ENCODE measurements around the gene SPOCK1. TPM values are rescaled to one million over a fixed set of nuclear protein-coding genes. Genes with fewer than 3 reads are reported as not detected.

The SPOCK1 gene
- total and polyA plus RNA-seq, 4 experiments from 2014 or later, result not detected

GRCh38 chr5:137370096-137371071 lies 128.7 kb downstream of the SPOCK1 start:
- Mint-ChIP-seq H3K4me3 (no peak overlapping the region), H3K36me3 (no peaks in the 10 kb centered on the region), H3K27ac (no peak overlapping the region), H3K27me3 (peaks cover 1 to 7% of the 10 kb centered on the region in 2 donors), H3K4me1 (no peaks in the 10 kb centered on the region), H3K9me3 (no peaks in the 10 kb centered on the region)
- Histone ChIP-seq H3K4me3 (ENCODE audit: low read length in 2 of 2) (no peak overlapping the region), H3K4me1 (ENCODE audit: insufficient read depth, low read length) (no peaks in the 10 kb centered on the region), H3K27me3 (ENCODE audit: insufficient read depth, low read length) (no peaks in the 10 kb centered on the region), H3K9me3 (ENCODE audit: control insufficient read depth in 1 of 2, low read length in 2 of 2) (no peaks in the 10 kb centered on the region), H3K36me3 (ENCODE audit: insufficient read depth, low read length) (no peaks in the 10 kb centered on the region), H3K27ac (ENCODE audit: low read depth, low read length) (no peak overlapping the region)
- no peak for DNase-seq
- CTCF ChIA-PET (ENCODE audit: partially characterized antibody), result no interaction called here
- intact Hi-C loops (cut with micrococcal nuclease), result no loop called here
- POLR2A ChIA-PET (ENCODE audit: partially characterized antibody), result no interaction called here

GRCh38 chr5:137368651-137369050 lies 130.5 kb downstream of the SPOCK1 start:
- no peak overlapping the region for H3K4me3 ChIP-seq (ENCODE audit: low read length in 2 of 2)
- Mint-ChIP-seq H3K27ac (no peak overlapping the region), H3K4me3 (no peak overlapping the region), H3K4me1 (no peaks in the 10 kb centered on the region), H3K9me3 (no peaks in the 10 kb centered on the region), H3K36me3 (no peaks in the 10 kb centered on the region), H3K27me3 (peaks cover 1 to 6% of the 10 kb centered on the region in 2 donors)
- no peak for DNase-seq
- H3K9me3 ChIP-seq (ENCODE audit: control insufficient read depth in 1 of 2, low read length in 2 of 2), result no peaks in the 10 kb centered on the region
- POLR2A ChIA-PET (ENCODE audit: partially characterized antibody), result no interaction called here
- intact Hi-C loops (cut with micrococcal nuclease), result no loop called here
- CTCF ChIA-PET (ENCODE audit: partially characterized antibody), result no interaction called here
- H3K27me3 ChIP-seq (ENCODE audit: insufficient read depth, low read length), result no peaks in the 10 kb centered on the region
- no peak overlapping the region for H3K27ac ChIP-seq (ENCODE audit: low read depth, low read length)
- H3K36me3 ChIP-seq (ENCODE audit: insufficient read depth, low read length), result no peaks in the 10 kb centered on the region
- no peaks in the 10 kb centered on the region for H3K4me1 ChIP-seq (ENCODE audit: insufficient read depth, low read length)

- no peak overlapping the region for H3K27ac Mint-ChIP-seq
- no peaks in the 10 kb centered on the region for H3K4me1 Mint-ChIP-seq
- no peaks in the 10 kb centered on the region for H3K9me3 ChIP-seq (ENCODE audit: control insufficient read depth in 1 of 2, low read length in 2 of 2)
- H3K9me3 Mint-ChIP-seq, result no peaks in the 10 kb centered on the region
- CTCF ChIA-PET (ENCODE audit: partially characterized antibody), result interaction anchor here (1.5 kb wide), 1 partner anchor 9 kb away, joined by 3 read pairs; no protein-coding TSS in a partner anchor
- DNase-seq, result no peak
- no peak overlapping the region for H3K4me3 ChIP-seq (ENCODE audit: low read length in 2 of 2)
- H3K27ac ChIP-seq (ENCODE audit: low read depth, low read length), result no peak overlapping the region
- POLR2A ChIA-PET (ENCODE audit: partially characterized antibody), result no interaction called here
- intact Hi-C loops (cut with micrococcal nuclease), result no loop called here
- H3K27me3 ChIP-seq (ENCODE audit: insufficient read depth, low read length), result no peaks in the 10 kb centered on the region
- H3K36me3 Mint-ChIP-seq, result no peaks in the 10 kb centered on the region
- no peaks in the 10 kb centered on the region for H3K4me1 ChIP-seq (ENCODE audit: insufficient read depth, low read length)
- H3K4me3 Mint-ChIP-seq, result no peak overlapping the region
- peaks cover 1 to 3% of the 10 kb centered on the region in 2 donors for H3K27me3 Mint-ChIP-seq
- H3K36me3 ChIP-seq (ENCODE audit: insufficient read depth, low read length), result no peaks in the 10 kb centered on the region
These were observed 131.2 kb downstream of the SPOCK1 start for GRCh38 chr5:137367951-137368350.

GRCh38 chr5:137366526-137366925 lies 132.6 kb downstream of the SPOCK1 start:
- POLR2A ChIA-PET (ENCODE audit: partially characterized antibody), result no interaction called here
- no peak for DNase-seq
- no peaks in the 10 kb centered on the region for H3K4me1 Mint-ChIP-seq
- no peaks in the 10 kb centered on the region for H3K27me3 ChIP-seq (ENCODE audit: insufficient read depth, low read length)
- H3K36me3 ChIP-seq (ENCODE audit: insufficient read depth, low read length), result no peaks in the 10 kb centered on the region
- no peak overlapping the region for H3K27ac Mint-ChIP-seq
- no peaks in the 10 kb centered on the region for H3K9me3 Mint-ChIP-seq
- no peaks in the 10 kb centered on the region for H3K36me3 Mint-ChIP-seq
- intact Hi-C loops (cut with micrococcal nuclease), result no loop called here
- H3K9me3 ChIP-seq (ENCODE audit: control insufficient read depth in 1 of 2, low read length in 2 of 2), result no peaks in the 10 kb centered on the region
- peaks cover 1 to 5% of the 10 kb centered on the region in 2 donors for H3K27me3 Mint-ChIP-seq
- CTCF ChIA-PET (ENCODE audit: partially characterized antibody), result interaction anchor here (1.5 kb wide), 1 partner anchor 10 kb away, joined by 3 read pairs; no protein-coding TSS in a partner anchor
- H3K4me1 ChIP-seq (ENCODE audit: insufficient read depth, low read length), result no peaks in the 10 kb centered on the region
- H3K4me3 Mint-ChIP-seq, result no peak overlapping the region
- no peak overlapping the region for H3K27ac ChIP-seq (ENCODE audit: low read depth, low read length)
- H3K4me3 ChIP-seq (ENCODE audit: low read length in 2 of 2), result no peak overlapping the region

- Histone ChIP-seq H3K4me1 (ENCODE audit: insufficient read depth, low read length) (no peaks in the 10 kb centered on the region), H3K36me3 (ENCODE audit: insufficient read depth, low read length) (no peaks in the 10 kb centered on the region), H3K4me3 (ENCODE audit: low read length in 2 of 2) (no peak overlapping the region), H3K9me3 (ENCODE audit: control insufficient read depth in 1 of 2, low read length in 2 of 2) (no peaks in the 10 kb centered on the region), H3K27ac (ENCODE audit: low read depth, low read length) (no peak overlapping the region), H3K27me3 (ENCODE audit: insufficient read depth, low read length) (no peaks in the 10 kb centered on the region)
- H3K36me3 Mint-ChIP-seq, result no peaks in the 10 kb centered on the region
- POLR2A ChIA-PET (ENCODE audit: partially characterized antibody), result no interaction called here
- peaks cover 1 to 5% of the 10 kb centered on the region in 2 donors for H3K27me3 Mint-ChIP-seq
- H3K9me3 Mint-ChIP-seq, result no peaks in the 10 kb centered on the region
- H3K27ac Mint-ChIP-seq, result no peak overlapping the region
- CTCF ChIA-PET (ENCODE audit: partially characterized antibody), result no interaction called here
- no peak for DNase-seq
- intact Hi-C loops (cut with micrococcal nuclease), result no loop called here
- no peak overlapping the region for H3K4me3 Mint-ChIP-seq
- no peaks in the 10 kb centered on the region for H3K4me1 Mint-ChIP-seq
These were observed 133.8 kb downstream of the SPOCK1 start for GRCh38 chr5:137365126-137365865.

- H3K4me1 ChIP-seq (ENCODE audit: insufficient read depth, low read length), result no peaks in the 10 kb centered on the region
- intact Hi-C loops (cut with micrococcal nuclease), result no loop called here
- no peaks in the 10 kb centered on the region for H3K9me3 ChIP-seq (ENCODE audit: control insufficient read depth in 1 of 2, low read length in 2 of 2)
- H3K27me3 ChIP-seq (ENCODE audit: insufficient read depth, low read length), result no peaks in the 10 kb centered on the region
- ChIA-PET POLR2A (ENCODE audit: partially characterized antibody) (no interaction called here), CTCF (ENCODE audit: partially characterized antibody) (no interaction called here)
- Mint-ChIP-seq H3K27ac (no peak overlapping the region), H3K36me3 (no peaks in the 10 kb centered on the region), H3K27me3 (peaks cover 5 to 10% of the 10 kb centered on the region in 2 donors), H3K4me1 (no peaks in the 10 kb centered on the region), H3K4me3 (no peak overlapping the region), H3K9me3 (peaks cover 0 to 4% (median 0%) of the 10 kb centered on the region in 8 donors)
- H3K27ac ChIP-seq (ENCODE audit: low read depth, low read length), result no peak overlapping the region
- DNase-seq, result no peak
- H3K36me3 ChIP-seq (ENCODE audit: insufficient read depth, low read length), result no peaks in the 10 kb centered on the region
- no peak overlapping the region for H3K4me3 ChIP-seq (ENCODE audit: low read length in 2 of 2)
These were observed 137.8 kb downstream of the SPOCK1 start for GRCh38 chr5:137361280-137361679.

- Mint-ChIP-seq H3K27me3 (peaks cover 5 to 10% of the 10 kb centered on the region in 2 donors), H3K36me3 (no peaks in the 10 kb centered on the region)
- no peak overlapping the region for H3K27ac ChIP-seq (ENCODE audit: low read depth, low read length)
These were observed 138.5 kb downstream of the SPOCK1 start for GRCh38 chr5:137360607-137361006.

More at GRCh38 chr5:137360607-137361006, 138.5 kb downstream of the SPOCK1 start:
- H3K4me3 Mint-ChIP-seq, result no peak overlapping the region
- peaks cover 0 to 4% (median 0%) of the 10 kb centered on the region in 8 donors for H3K9me3 Mint-ChIP-seq
- Histone ChIP-seq H3K36me3 (ENCODE audit: insufficient read depth, low read length) (no peaks in the 10 kb centered on the region), H3K4me1 (ENCODE audit: insufficient read depth, low read length) (no peaks in the 10 kb centered on the region), H3K9me3 (ENCODE audit: control insufficient read depth in 1 of 2, low read length in 2 of 2) (no peaks in the 10 kb centered on the region), H3K27me3 (ENCODE audit: insufficient read depth, low read length) (no peaks in the 10 kb centered on the region), H3K4me3 (ENCODE audit: low read length in 2 of 2) (no peak overlapping the region)
- POLR2A ChIA-PET (ENCODE audit: partially characterized antibody), result no interaction called here
- CTCF ChIA-PET (ENCODE audit: partially characterized antibody), result no interaction called here
- intact Hi-C loops (cut with micrococcal nuclease), result no loop called here
- H3K27ac Mint-ChIP-seq, result no peak overlapping the region
- no peaks in the 10 kb centered on the region for H3K4me1 Mint-ChIP-seq
- no peak for DNase-seq
